Ovary (tissue), 3 donors: ENCODE measurements around the gene GPR132.
"Not testable (repeated sequence)": the region's sequence is repeated elsewhere in the genome, so short reads cannot be mapped to it uniquely, and the experiment has no call there.

Experiments
- CTCF ChIP-seq, 3 donors: fragments of 450-650 bp in 2 of 3; fragments of 200-600 bp in 1 of 3; IDR thresholded peaks; one replicate each; pipeline versions ENCODE4 v1.5.1 to v1.8.0; 2016 to 2022; ENCODE audit warnings: antibody characterized with exemption in 3 of 3, mild to moderate bottlenecking in 1 of 3
- EP300 ChIP-seq: sonication (generic); formaldehyde crosslinking; IDR thresholded peaks from one replicate; pipeline ENCODE4 v1.6.1; 2017; ENCODE audit warnings: antibody characterized with exemption
- POLR2A ChIP-seq: fragments of 450-650 bp; IDR thresholded peaks from one replicate; pipeline ENCODE4 v1.6.1; 2017; ENCODE audit warnings: antibody characterized with exemption, mild to moderate bottlenecking, moderate library complexity
- donor health status: DM: no; HTN: no; CAD: no.

GRCh38 chr14:105033412-105033900, 31.8 kb downstream of the GPR132 start:
- not testable (repeated sequence) for TF ChIP-seq CTCF (IDR thresholded peaks at IDR 0.05); POLR2A; EP300
